GM03348 (cell line): ENCODE measurements around the gene LRRC75B.
"Not testable (repeated sequence)": the region's sequence is repeated elsewhere in the genome, so short reads cannot be mapped to it uniquely, and the experiment has no call there.

Experiments
- DNase-seq: peaks from one replicate; pipeline ENCODE4 v3.0.0; 2012; ENCODE audit warnings: low spot score

Gene LRRC75B

DNA sequence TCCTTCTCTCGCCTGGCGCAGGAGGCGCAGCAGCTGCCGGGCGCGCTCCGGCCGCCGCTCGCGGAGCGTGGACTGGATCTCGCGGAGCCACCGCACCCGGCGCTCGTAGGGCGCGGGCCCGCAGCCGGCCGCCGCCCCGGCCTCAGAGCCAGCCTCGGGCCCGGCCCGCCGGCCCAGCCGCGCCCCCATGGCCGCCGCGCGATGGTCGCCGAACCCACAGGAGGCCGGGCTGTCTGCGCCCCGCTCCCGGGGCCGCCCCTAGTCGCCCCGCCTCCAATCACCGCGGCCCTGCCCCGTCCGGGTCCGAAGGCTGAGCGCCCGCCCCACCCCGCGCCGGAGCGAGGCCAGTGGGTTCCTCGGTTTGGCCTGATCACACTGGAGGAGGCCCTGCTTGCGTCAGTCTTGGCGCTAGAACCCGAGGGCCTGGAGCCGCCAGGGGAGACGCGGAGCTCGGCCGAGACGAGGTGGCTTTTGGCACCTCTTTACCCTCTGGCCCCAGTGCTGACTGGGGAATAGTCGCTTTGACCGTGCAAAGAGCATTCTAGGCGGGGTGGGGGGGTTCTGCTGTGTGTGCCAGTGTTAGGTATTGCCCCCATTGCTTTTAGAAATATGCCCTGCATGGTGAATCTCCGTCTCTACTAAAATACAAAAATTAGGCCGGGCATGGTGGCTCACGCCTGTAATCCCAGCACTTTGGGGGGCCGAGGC is at the start of gene LRRC75B:
TSS of gene LRRC75B (minus strand) at position 223 of the 708 bp plus-strand sequence. CDS start at position 189, 34 bp downstream.
- peak; percentile 96 for DNase-seq

DNA sequence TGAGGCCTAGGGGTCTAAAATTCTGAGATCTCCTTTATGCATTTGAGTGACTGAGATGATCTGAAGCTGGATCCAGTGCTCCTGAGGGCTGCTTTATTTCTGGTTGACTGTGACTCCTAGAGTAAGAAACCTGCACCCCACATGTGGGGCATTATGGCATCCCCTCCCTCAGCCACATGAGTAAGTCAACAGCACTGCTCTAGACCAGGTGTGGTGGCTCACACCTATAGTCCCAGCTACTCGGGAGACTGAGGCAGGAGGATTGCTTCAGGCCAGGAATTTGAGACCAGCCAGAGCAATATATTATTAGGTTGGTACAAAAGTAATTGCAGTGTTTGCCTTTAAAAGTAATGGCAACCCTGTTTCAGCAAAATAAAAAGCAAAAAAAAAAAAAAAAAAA is 49.4 kb upstream of the LRRC75B start:
- DNase-seq, result not testable (repeated sequence)

- DNase-seq, result not testable (repeated sequence)
Measured at GRCh38 chr22:24636513-24636912, 43.6 kb upstream of the LRRC75B start.

GRCh38 chr22:24634776-24635389 is 42.0 kb upstream of the LRRC75B start:
- not testable (repeated sequence) for DNase-seq

- DNase-seq, result not testable (repeated sequence)
Measured at GRCh38 chr22:24633231-24634023, 40.6 kb upstream of the LRRC75B start.

DNA sequence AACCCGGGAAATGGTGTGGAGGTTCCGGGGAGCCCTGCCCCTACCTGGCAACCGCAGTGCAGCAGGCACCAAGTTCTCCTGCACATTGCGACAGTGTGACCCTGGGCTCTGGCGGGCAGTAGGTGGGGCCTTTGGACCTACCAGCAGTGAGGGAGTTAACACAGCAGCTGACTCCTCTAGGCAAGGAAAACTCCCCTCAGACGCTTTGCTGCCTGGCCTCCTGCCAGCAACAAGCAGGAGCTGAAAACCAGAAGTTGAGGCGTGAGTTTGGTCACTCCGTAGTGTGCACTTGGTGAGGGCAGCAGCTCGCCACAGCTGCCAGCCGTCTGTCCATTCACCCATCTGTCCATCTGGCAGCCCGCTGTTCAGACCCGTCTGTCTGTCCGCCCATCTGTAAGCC is 39.8 kb upstream of the LRRC75B start:
- not testable (repeated sequence) for DNase-seq

DNA sequence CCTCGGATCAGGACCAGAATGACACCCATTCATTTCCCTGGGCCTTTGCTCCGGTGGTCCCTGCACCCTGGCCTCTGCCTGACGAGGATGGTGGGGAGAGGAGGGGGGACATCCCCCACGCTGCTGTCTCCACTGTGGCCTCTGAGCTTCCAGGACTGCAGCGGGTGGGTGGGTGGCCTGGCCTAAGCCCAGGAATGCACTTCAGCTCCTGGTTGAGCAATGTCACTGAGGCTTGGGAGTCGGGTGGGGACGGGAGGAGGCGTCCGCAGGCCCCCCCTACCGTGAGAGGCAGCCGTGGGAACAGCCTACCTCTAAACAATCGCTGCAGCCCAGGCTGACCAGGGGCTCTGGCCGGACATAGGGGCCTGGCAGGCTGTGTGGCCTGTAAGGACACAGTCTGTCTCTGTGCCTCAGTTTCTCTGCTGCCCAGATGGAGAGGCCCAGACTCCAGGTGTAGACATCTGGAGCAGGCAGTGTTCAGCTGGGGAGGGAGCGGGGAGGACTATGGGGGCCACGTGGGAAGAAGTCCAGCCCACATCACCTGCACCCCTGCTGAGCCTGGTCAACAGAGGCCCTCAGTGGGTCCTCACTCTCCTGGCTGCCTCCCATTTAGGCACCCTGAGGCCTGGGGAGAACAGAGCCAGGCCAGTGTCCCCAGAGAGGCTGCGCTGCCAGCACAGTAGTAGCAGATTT is 38.7 kb upstream of the LRRC75B start:
- DNase-seq, result not testable (repeated sequence)

GRCh38 chr22:24630812-24631427 is 38.0 kb upstream of the LRRC75B start:
- DNase-seq, result not testable (repeated sequence)

DNA sequence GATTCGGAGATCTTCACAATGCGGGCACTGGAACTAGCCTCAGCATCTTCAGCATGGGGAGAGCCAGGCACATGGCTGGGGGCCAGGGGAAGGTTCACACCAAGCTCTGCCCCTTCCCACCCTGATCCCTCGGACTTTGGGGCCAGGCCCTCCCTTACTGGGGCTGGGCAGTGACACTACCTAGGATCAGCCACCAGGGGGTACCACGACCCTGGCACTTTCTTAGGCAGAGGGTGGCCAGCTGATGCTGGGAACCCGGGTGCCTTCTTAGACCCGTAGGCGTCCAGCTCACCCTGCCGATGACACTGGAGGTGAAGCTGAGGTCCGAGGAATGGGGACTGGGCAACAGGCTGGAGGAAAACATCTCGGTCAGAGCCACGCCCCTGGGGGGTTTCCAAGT is 36.2 kb upstream of the LRRC75B start:
- not testable (repeated sequence) for DNase-seq

DNA sequence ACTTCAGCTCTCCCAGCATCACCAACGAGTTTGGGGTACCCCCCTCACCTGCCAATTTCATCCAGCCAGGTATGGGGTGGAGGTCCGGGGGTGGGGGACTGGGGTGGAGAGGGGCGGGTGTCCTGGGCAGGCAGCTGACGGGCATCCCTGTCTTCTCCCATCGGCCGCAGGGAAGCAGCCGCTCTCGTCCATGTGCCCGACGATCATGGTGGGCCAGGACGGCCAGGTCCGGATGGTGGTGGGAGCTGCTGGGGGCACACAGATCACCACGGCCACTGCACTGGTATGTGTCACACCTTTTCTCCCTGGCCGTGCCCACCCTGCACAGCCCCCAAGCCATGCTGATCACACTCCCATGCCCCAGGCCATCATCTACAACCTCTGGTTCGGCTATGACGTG is 35.0 kb upstream of the LRRC75B start:
- not testable (repeated sequence) for DNase-seq

GRCh38 chr22:24622596-24622995 is 29.7 kb upstream of the LRRC75B start:
- DNase-seq, result not testable (repeated sequence)

GRCh38 chr22:24621244-24621643 is 28.4 kb upstream of the LRRC75B start:
- DNase-seq, result not testable (repeated sequence)

DNA sequence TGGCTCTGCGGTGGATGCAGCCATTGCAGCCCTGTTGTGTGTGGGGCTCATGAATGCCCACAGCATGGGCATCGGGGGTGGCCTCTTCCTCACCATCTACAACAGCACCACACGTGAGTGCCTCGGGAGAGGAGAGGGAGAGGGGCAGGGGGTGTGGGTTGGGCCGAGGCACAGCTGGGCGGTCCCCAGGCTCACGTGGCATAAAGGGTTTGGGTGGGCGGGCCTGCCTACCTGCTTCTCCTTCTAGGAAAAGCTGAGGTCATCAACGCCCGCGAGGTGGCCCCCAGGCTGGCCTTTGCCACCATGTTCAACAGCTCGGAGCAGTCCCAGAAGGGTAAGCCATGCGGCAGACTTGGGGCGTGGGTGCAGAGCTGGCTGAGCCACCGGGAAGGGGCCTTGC is 21.9 kb upstream of the LRRC75B start:
- not testable (repeated sequence) for DNase-seq

DNA sequence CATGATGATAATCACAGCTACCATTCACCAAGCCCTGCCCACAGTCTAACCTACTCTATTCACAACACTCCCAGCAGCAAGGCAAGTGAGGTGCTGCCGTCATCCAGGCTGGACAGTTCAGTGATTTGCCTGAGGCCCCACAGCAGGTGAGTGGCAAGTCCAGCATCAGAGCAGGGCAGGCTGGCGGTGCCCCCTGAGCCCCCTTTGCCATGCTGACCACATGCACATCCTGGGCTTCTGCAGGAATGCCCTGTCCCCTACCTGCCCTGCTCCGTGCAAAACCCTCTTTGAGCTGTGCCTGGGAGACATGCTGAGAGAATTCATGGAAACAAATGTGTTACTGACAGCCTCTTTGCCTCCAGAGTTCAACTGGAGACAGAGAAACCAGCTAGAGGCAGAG is 17.0 kb upstream of the LRRC75B start:
- not testable (repeated sequence) for DNase-seq

DNA sequence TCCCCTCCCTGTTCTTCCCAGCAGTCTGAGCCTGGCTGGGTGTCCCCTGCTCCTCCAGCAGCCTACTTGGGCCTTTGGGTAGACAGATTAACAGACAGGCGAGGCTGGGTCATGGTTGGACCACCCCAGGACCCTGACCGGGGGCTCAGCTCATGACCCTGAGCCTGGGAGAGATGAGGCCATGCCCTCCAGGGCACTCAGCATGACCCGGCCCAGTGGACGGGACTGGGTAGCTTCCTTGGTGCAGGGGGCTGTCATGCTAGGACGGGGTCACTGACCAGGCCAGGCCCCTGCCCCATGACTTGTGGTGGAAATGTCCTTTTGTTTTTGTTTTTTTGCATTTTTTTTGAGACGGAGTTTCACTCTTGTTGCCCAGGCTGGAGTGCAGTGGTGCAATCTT is 15.5 kb upstream of the LRRC75B start:
- not testable (repeated sequence) for DNase-seq

DNA sequence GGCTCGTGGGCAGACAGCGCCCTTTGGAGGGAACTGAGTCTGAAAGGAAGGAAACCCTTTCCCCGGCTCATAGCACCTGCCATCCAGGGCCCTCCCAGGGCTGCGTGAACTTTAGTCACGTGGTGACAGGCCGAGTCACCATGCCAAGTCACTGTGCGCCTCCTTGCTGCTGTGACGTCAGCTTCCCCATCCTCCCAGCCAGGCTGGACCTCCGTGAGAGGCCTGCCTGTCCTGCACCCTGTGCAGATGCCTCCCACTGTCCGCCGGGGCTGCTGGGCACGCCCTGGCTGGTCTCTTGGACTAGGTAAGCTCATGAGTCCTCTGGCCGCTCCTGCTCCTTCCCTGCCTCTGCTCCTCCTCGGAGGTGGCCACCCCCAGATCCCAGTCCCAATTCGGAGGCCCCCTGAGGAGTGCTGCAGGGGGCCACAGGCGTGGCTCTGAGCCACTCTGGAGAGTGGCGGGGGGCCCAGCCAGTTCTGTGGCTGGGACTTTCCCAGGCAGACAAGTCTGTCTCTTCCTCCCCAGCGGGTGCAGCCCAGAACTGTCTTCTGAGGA is 14.6 kb upstream of the LRRC75B start:
- not testable (repeated sequence) for DNase-seq

- DNase-seq, result not testable (repeated sequence)
Measured at GRCh38 chr22:24606340-24606739, 13.5 kb upstream of the LRRC75B start.

DNA sequence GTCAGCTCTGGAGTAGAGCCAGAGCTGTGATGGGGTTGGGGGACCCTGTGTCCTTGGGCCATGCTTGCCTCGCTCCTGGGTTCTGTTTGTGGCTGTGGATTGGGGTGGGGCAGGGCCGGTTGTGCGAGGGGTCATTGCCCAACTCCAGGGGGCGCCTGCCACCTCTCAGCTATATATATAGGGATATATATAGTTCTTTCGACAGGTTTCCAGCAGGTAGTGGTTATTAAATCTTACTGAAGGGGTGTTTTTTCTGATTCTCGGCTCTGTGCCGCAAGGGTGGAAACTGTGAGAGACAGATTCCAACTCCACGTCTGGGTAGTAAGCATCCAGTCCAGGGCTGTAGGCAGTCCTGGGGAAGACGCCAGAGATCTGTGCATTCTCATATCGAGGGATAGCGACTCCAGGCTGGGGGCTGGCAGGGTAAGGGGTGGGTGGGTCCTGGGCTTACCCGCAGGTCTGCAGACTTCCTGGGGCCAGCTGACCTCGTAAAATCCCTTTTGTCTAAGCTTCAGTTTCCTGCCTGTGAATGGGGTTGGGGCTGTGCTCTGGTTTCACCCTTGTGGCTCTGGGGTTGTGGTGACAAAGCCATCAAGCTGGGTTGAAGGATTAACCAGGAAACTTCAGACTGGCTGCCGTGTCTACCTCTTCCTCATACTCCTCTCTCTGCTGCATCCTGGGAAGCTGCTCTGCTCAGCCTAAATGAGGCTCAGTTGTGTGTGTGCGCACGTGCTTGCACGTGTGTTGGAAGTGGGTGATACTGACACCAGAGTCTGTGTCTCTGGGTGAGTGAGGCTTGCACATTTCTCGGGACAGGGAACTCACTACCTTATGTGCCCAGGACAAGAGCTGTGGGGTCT is 11.1 kb upstream of the LRRC75B start:
- not testable (repeated sequence) for DNase-seq

- DNase-seq, result not testable (repeated sequence)
Measured at GRCh38 chr22:24602847-24603769, 10.2 kb upstream of the LRRC75B start, which contains the start of gene GGT1. TSS of gene GGT1 (plus strand) at chr22:24603193. CDS start at chr22:24611082, 7,889 bp downstream.
